ENCODE results near the gene TULP4. TPM values are rescaled to one million over a fixed set of nuclear protein-coding genes. Genes with fewer than 3 reads are reported as not detected.

The TULP4 gene
- polyA plus RNA-seq, 2 of the 4 experiments (the other 2 are of a cell fraction): 5.0 to 10.6 TPM

GRCh38 chr6:158413814-158414565 lies 101.7 kb downstream of the TULP4 start (continued):
- TF ChIP-seq PBX3 (IDR thresholded peaks at IDR 0.05) (no peak), SMC3 (IDR thresholded peaks at IDR 0.05) (no peak), POLR2AphosphoS2 (conservative IDR thresholded peaks at IDR 0.05; ENCODE audit: low read length) (no peak), TP53 (CRISPR knock-in tag; IDR thresholded peaks at IDR 0.05) (no peak), TFCP2L1 (CRISPR knock-in tag; IDR thresholded peaks at IDR 0.05) (no peak), MAFK (IDR thresholded peaks at IDR 0.05; ENCODE audit: partially characterized antibody) (no peak)

GRCh38 chr6:158414851-158415262 lies 102.6 kb downstream of the TULP4 start:
- H3K4me2 ChIP-seq: no peak overlapping the region
- no peaks in the 10 kb centered on the region for H3K9me3 ChIP-seq
- DNase-seq (ENCODE audit: low read depth in 1 of 2, low spot score in 1 of 2) (no peak), FAIRE-seq (no peak), ATAC-seq (no peak)
- H3K27ac ChIP-seq: no peak overlapping the region
- no peak overlapping the region for H3K4me3 ChIP-seq
- 86% methylated on average over 5 of the region's 5 CpGs for WGBS (ENCODE audit: missing lambda C conversion rate)
- TF ChIP-seq JUN (IDR thresholded peaks at IDR 0.05) (no peak), MYC (IDR thresholded peaks at IDR 0.05; ENCODE audit: borderline replicate concordance, low read length) (no peak), SREBF2 (IDR thresholded peaks at IDR 0.05) (no peak), MAFK (IDR thresholded peaks at IDR 0.05; ENCODE audit: partially characterized antibody) (no peak), NPAS2 (CRISPR knock-in tag; IDR thresholded peaks at IDR 0.05; ENCODE audit: borderline replicate concordance) (no peak), BHLHE40 (IDR thresholded peaks at IDR 0.05; ENCODE audit: low read depth, low read length) (no peak), PBX3 (IDR thresholded peaks at IDR 0.05) (no peak)
- no peaks in the 10 kb centered on the region for H3K4me1 ChIP-seq
- POLR2A ChIA-PET: no interaction called here
- CTCF ChIA-PET: no interaction called here

GRCh38 chr6:158415666-158416065 lies 103.4 kb downstream of the TULP4 start:
- no peaks in the 10 kb centered on the region for H3K9me3 ChIP-seq
- no peak for ATAC-seq
- no peak overlapping the region for H3K27ac ChIP-seq
- H3K4me3 ChIP-seq: no peak overlapping the region
- 78% methylated on average over 7 of the region's 7 CpGs for whole genome bisulfite sequencing (ENCODE audit: missing lambda C conversion rate)
- no peak for TF ChIP-seq CHD4 (IDR thresholded peaks at IDR 0.05; ENCODE audit: borderline replicate concordance)
- TF ChIP-seq NR3C1 (IDR thresholded peaks at IDR 0.05): no peak
- TF ChIP-seq PBX3 (IDR thresholded peaks at IDR 0.05): no peak
- TF ChIP-seq PHF8 (IDR thresholded peaks at IDR 0.05; ENCODE audit: borderline replicate concordance, low read depth): no peak
- TF ChIP-seq ZC3H11A (IDR thresholded peaks at IDR 0.05): no peak
- TF ChIP-seq CEBPB (IDR thresholded peaks at IDR 0.05): no peak
- DNase-seq (ENCODE audit: low read depth in 1 of 2, low spot score in 1 of 2): no peak
- FAIRE-seq: no peak
- H3K4me1 ChIP-seq: no peaks in the 10 kb centered on the region
- no peak overlapping the region for H3K4me2 ChIP-seq
- ChIA-PET POLR2A (no interaction called here), CTCF (no interaction called here)
